Cardiac fibroblast (primary cell): ENCODE results near the gene PRIMPOL.

Experiments used
- DNase-seq, 2 donors: peaks; one replicate each; pipeline versions ENCODE4 v3.0.0 to v3.0.0-alpha.2; 2010; ENCODE audit warnings: low read depth in 2 of 2
- H3K4me3 ChIP-seq, 2 donors: replicated peaks in 1 of 2; 1 replicate in 1 of 2; 2 replicates in 1 of 2; pipeline ENCODE4 v1.5.1; 2011; ENCODE audit warnings: low read depth in 2 of 2, low read length in 2 of 2, mild to moderate bottlenecking in 2 of 2, moderate library complexity in 1 of 2
- CTCF ChIP-seq: IDR thresholded peaks from one replicate; pipeline ENCODE4 v1.5.1; 2011; ENCODE audit warnings: low read depth, mild to moderate bottlenecking, low read length, inconsistent platforms

Gene PRIMPOL

GRCh38 chr4:184681916-184682315 is 32.4 kb downstream of the PRIMPOL start:
- TF ChIP-seq CTCF, result no peak
- no peak overlapping the region for H3K4me3 ChIP-seq
- no peak for DNase-seq

GRCh38 chr4:184684491-184685189 is 35.1 kb downstream of the PRIMPOL start:
- DNase-seq, result peak; percentile 17 to 26
- H3K4me3 ChIP-seq, result no peak overlapping the region
- no peak for TF ChIP-seq CTCF

- no peak for TF ChIP-seq CTCF
- no peak overlapping the region for H3K4me3 ChIP-seq
- DNase-seq, result no peak
Measured at GRCh38 chr4:184688005-184688404, 38.5 kb downstream of the PRIMPOL start.

GRCh38 chr4:184688447-184688846 is 38.9 kb downstream of the PRIMPOL start:
- no peak for TF ChIP-seq CTCF
- H3K4me3 ChIP-seq, result no peak overlapping the region
- DNase-seq, result peak; percentile 69 to 94

GRCh38 chr4:184689681-184690080 is 40.1 kb downstream of the PRIMPOL start:
- TF ChIP-seq CTCF, result no peak
- H3K4me3 ChIP-seq, result no peak overlapping the region
- DNase-seq, result no peak

GRCh38 chr4:184693056-184693455 is 43.5 kb downstream of the PRIMPOL start:
- H3K4me3 ChIP-seq, result no peak overlapping the region

More at GRCh38 chr4:184693056-184693455, 43.5 kb downstream of the PRIMPOL start:
- TF ChIP-seq CTCF, result no peak
- DNase-seq, result peak in 1 of 2 donors; percentile 56
